GM11168 (cell line): ENCODE results near the gene MLLT1.

ENCODE experiments used
- in situ Hi-C: fragments of 300-500 bp; cut with MboI; formaldehyde crosslinking; loops from one replicate; pipeline ENCODE4 v1.12.0; 2022; ENCODE audit warnings: low sequenced_read_pairs; ENCODE audit not compliant: unreplicated experiment

Gene MLLT1

DNA sequence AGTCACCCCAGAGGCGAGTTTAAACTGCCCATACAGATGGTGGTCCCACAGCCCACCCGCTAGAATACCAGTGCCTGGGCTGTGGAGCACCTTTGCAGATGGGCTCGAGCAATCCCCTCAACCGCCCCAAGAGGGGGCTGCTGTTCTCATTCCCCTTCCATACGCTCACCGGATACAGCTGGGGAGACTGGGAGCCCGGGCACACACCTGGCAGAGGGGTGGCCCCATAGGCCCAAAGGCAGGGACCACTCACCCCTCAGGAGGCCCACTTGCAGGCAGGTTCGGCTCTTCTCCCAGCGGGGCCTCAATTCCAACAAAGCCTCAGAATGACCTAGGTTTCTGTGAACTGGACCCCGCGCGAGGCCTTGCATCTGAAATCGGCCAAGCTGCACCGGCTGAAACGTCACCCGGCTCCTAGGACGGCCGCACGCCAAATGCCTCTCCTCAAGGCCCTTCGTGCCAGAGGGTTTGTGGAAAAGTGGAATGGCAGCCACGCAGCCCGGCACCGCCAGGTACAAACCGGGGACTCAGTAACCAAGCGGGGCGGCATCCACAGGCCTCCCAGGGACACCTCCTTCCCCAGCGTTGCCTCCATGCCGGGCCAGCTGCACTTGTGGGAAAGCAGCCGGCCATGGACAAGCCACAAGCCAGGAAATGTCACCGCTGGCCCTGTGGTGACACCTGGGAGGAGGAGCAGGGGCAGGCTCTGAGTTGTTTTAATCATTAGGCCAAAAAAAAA is 18.7 kb downstream of the MLLT1 start:
- in situ Hi-C loops = no loop called here

- in situ Hi-C loops = no loop called here
Observed at GRCh38 chr19:6260376-6260775, 19.4 kb downstream of the MLLT1 start.

- in situ Hi-C loops = no loop called here
Observed at GRCh38 chr19:6259312-6259861, 20.4 kb downstream of the MLLT1 start.

DNA sequence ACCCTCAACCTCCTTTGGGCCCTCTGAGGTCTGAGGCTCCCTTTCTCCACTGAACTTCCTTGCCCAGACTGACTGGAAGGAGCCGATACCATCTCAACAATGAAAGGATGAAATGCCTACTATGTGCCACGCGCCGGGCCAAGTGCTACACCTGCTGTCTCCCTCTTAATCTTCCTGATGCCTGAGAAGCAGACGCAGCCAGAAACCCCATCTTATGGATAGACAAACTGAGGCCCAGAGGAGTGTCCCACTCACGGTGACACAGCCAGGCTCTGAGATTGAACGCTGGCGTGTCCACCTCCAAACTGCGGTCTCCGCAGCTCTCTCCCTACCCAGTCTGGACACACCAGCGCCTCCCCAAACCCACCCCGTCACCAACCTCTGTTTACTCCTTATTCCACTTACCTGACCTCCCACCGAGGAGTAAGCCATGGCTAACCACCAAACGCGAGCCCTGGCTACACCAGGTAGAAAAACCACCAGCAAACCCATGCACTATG is 20.9 kb downstream of the MLLT1 start:
- in situ Hi-C loops = no loop called here

DNA sequence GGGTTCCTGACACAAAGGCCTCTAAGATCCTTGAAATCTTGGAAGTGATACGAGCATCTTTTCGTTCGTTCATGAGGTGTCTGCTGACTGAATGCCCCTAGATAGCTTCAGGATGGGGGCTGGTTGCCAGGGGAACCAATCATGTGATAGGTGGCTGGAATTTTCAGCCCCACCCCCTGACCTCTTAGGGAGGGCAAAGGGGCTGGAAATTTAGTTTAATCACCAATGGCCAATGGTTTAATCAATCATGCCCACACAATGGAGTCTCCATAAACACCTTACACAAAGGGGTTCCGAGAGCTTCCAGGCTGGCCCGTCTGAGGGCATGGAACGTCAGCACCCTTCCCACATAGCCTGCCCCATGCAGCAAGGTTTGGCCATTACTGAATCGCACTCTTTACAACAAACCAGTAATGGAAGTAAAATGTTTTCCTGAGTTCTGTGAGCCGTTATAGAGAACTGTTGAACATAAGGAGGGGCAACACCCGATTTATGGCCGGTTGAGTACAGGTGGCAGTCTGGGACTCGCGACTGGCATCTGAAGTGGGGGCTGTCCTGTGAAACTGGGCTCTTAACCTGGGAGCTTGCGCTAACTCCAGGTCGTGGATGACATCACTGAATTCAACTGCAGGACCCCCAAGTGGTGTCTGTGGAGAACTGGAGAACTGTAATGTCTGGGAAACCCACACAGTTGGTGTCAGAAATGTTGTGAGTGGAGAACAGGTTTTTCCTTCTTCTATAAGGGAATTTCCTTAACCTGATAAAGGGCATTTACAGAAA is 25.6 kb downstream of the MLLT1 start:
- in situ Hi-C loops = no loop called here

- in situ Hi-C loops = no loop called here
Observed at GRCh38 chr19:6252066-6252465, 27.7 kb downstream of the MLLT1 start.

DNA sequence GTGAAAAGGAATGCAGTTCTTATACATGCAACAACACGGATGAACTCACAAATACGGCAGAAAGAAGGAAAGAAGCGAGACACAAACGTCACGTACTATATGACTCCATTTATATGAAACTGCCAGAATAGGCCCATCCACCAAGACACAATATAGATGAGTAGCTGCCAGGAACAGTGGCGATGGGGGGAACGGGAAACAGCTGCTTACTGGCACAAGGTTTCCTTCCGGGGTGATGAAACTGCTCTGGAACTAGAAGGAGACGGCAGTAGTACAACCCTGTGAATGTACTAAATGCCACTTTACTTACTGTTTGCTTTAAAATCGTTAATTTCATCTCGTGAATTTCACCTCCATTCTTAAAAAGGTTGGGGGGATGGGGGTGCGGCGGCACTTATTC is 28.9 kb downstream of the MLLT1 start:
- in situ Hi-C loops = no loop called here

DNA sequence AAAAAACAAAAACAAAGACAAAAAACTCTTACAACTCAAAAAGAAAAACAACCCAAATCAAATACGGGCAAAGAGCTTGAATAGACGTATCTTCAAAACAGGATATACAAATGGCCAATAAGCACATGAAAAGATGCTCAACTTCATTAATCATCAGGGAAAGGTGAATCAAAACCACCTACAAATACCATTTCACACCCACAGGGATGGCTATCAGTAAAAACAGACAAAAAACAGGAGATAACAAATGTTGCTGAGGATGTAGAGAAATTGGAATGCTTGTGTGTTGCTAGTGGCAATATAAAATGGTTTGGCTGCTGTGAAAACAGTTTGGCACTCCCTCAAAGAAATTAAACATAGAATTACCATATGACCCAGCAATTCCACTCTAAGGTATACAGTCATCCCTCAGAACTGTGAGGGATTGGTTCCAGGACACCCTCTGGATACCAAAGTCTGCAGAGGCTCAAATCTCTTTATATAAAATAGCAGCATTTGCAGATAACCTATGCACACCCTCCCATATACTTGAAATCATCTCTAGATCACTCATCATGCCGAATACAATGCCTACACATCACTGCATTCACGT is 29.7 kb downstream of the MLLT1 start:
- in situ Hi-C loops = no loop called here

DNA sequence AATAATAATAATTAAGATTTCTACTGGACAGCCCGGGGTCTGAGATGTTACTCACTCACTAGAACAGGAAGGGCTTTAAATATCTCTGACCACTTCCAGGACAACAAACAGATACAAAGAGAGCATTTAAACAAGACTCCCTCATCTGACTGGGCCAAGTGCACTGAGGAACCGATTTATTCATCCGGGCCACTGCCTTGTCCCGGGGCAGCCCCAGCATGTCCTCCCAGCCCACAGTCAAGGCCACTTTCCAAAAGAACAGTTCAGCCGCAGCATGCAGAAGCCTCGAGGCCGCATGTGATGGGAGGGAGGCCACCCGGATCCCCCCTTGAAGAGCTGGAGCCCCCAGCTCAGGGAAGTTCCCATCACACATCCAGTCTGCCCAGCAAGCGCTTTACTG is 30.5 kb downstream of the MLLT1 start:
- in situ Hi-C loops = no loop called here

DNA sequence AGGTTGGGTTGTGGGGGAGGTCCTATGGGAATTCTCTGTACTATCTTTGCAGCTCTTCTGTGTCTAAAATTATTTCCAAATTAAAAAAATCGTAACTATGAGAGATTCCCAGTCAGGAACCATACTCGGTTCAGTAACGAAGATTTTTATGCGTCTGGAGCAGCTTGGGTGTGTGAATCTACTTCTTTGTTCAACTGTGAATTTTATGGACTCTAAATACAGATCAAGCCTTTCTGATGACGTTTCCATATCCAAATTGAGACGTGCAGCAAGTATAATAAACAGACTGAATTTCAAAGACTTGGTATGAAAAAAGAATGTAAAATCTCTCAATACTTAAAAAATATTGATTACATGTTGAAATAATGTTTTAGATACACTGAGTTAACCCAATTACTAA is 30.9 kb downstream of the MLLT1 start:
- in situ Hi-C loops = no loop called here

DNA sequence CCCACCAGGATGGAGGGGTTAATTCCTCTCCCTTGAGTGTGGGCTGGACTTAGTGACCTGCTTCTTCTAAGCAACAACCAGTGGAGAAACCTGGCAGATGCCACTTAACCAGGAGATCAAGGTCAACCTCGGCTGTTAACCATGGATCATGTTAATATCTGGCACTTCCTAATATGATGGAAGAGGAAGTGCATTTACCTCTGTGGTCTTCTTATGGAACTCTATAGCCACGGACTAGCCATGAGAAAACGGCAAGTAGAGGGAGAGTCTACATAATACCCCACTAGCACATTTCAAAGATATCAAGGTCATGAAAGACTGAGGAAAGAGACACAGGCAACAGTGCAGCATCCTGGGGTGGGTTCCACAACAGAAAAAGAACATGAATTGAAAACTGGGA is 31.4 kb downstream of the MLLT1 start:
- in situ Hi-C loops = no loop called here

GRCh38 chr19:6247007-6247288 is 32.8 kb downstream of the MLLT1 start:
- in situ Hi-C loops = no loop called here

- in situ Hi-C loops = no loop called here
Observed at GRCh38 chr19:6246174-6247006, 33.4 kb downstream of the MLLT1 start.

DNA sequence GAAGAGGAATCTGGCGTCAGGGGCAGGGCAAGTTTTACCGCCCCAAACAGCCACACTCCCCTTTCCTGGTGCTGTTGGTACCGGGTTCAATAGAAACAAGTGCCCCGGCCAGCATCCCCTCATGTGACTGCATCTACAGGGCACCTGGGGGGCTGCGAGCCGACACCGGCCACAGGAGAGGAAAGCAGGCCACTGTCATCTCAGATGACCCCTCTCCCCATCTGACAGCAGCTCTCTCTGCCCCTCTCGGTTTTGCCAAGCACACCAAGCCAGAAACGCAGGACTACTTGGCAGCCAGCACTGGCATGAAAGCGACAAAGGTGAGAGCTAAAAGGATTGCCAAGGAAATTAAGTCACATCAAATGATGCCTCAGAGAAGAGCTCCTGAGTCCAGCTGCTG is 37.1 kb downstream of the MLLT1 start:
- in situ Hi-C loops = no loop called here

- in situ Hi-C loops = no loop called here
Observed at GRCh38 chr19:6241680-6242377, 37.9 kb downstream of the MLLT1 start.

GRCh38 chr19:6241056-6241455 is 38.7 kb downstream of the MLLT1 start:
- in situ Hi-C loops = no loop called here

GRCh38 chr19:6239871-6240676 is 39.7 kb downstream of the MLLT1 start:
- in situ Hi-C loops = loop anchor here (5.0 kb wide), 1 partner anchor 32 kb away; no protein-coding TSS in a partner anchor

DNA sequence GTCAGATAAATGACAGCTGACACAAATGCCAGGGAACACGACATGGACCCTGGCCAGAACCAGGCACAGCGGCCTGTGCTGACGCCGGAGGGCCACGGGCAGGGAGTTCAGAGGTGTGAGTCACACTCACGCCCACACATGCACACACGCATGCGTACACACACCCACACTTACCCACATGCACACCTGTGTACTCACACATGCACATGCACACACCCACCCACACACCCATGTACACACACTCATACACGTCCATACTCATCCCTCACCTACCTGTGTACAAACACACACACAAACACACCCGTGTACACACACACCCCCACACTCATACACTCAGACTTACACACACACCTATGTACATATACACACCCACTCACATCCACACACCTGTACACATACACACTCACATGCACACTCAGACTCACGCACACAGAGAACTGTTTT is 40.4 kb downstream of the MLLT1 start:
- in situ Hi-C loops = loop anchor here (5.0 kb wide), 1 partner anchor 33 kb away; no protein-coding TSS in a partner anchor
